H9 (cell line): ENCODE data around the gene SHB. TPM values are rescaled to one million over a fixed set of nuclear protein-coding genes. Genes with fewer than 3 reads are reported as not detected.

Experiments used
- DNase-seq: peaks from one replicate; pipeline ENCODE4 v3.0.0-alpha.2; 2017
- H2AFZ ChIP-seq: one replicate; pipeline ENCODE4 v1.6.1; 2013; ENCODE audit warnings: mild to moderate bottlenecking, low read length, control low read depth, moderate library complexity
- H2AK5ac ChIP-seq: 2 replicates; pipeline ENCODE4 v1.6.1; 2013; ENCODE audit warnings: low read length, control low read depth, mixed read lengths; ENCODE audit not compliant: insufficient read length
- H2BK120ac ChIP-seq: one replicate; pipeline ENCODE4 v1.6.1; 2013; ENCODE audit warnings: low read depth, mild to moderate bottlenecking, low read length, control low read depth, inconsistent platforms; ENCODE audit not compliant: poor library complexity, severe bottlenecking
- H2BK12ac ChIP-seq: 2 replicates; pipeline ENCODE4 v1.6.1; 2013; ENCODE audit warnings: low read length, control low read depth, mixed read lengths, low read depth; ENCODE audit not compliant: insufficient read length
- H2BK15ac ChIP-seq: 2 replicates; pipeline ENCODE4 v1.6.1; 2013; ENCODE audit warnings: low read depth, low read length, control low read depth
- H2BK20ac ChIP-seq: one replicate; pipeline ENCODE4 v1.6.1; 2013; ENCODE audit warnings: low read depth, mild to moderate bottlenecking, low read length, control low read depth, inconsistent platforms; ENCODE audit not compliant: poor library complexity, severe bottlenecking
- H2BK5ac ChIP-seq: 2 replicates; pipeline ENCODE4 v1.6.1; 2013; ENCODE audit warnings: low read length, control low read depth, mixed read lengths; ENCODE audit not compliant: insufficient read length
- H3K14ac ChIP-seq: 2 replicates; pipeline ENCODE4 v1.6.1; 2013; ENCODE audit warnings: low read length, control low read depth; ENCODE audit not compliant: insufficient read depth
- H3K18ac ChIP-seq: 2 replicates; pipeline ENCODE4 v1.6.1; 2013; ENCODE audit warnings: low read depth, mild to moderate bottlenecking, mixed read lengths, low read length, control low read depth; ENCODE audit not compliant: insufficient read length
- H3K23ac ChIP-seq: 2 replicates; pipeline ENCODE4 v1.6.1; 2013; ENCODE audit warnings: low read length, control low read depth, mixed read lengths, low read depth; ENCODE audit not compliant: insufficient read length
- H3K23me2 ChIP-seq: 2 replicates; pipeline ENCODE4 v1.6.1; 2013; ENCODE audit warnings: low read depth, mild to moderate bottlenecking, mixed read lengths, low read length, control low read depth; ENCODE audit not compliant: insufficient read length, poor library complexity, severe bottlenecking
- H3K27ac ChIP-seq: 2 replicates; pipeline ENCODE4 v1.5.1; 2013; ENCODE audit warnings: low read length, control low read depth, mixed read lengths, low read depth; ENCODE audit not compliant: insufficient read length
- H3K27me3 ChIP-seq: 2 replicates; pipeline ENCODE4 v1.6.1; 2013; ENCODE audit warnings: low read length, control low read depth, inconsistent platforms; ENCODE audit not compliant: insufficient read depth
- H3K4ac ChIP-seq: 2 replicates; pipeline ENCODE4 v1.6.1; 2013; ENCODE audit warnings: low read depth, mild to moderate bottlenecking, control low read depth, inconsistent platforms, low read length, moderate library complexity
- H3K4me1 ChIP-seq: 2 replicates; pipeline ENCODE4 v1.6.1; 2013; ENCODE audit warnings: low read length, control low read depth, inconsistent platforms; ENCODE audit not compliant: insufficient read depth
- H3K4me2 ChIP-seq: 2 replicates; pipeline ENCODE4 v1.6.1; 2013; ENCODE audit warnings: low read length, control low read depth, mixed read lengths; ENCODE audit not compliant: insufficient read length, insufficient read depth
- H3K56ac ChIP-seq: 2 replicates; pipeline ENCODE4 v1.6.1; 2013; ENCODE audit warnings: low read depth, mild to moderate bottlenecking, mixed read lengths, low read length, control low read depth; ENCODE audit not compliant: insufficient read length
- H3K79me1 ChIP-seq: 2 replicates; pipeline ENCODE4 v1.6.1; 2013; ENCODE audit warnings: low read depth, mild to moderate bottlenecking, moderate library complexity, low read length, control low read depth, inconsistent platforms; ENCODE audit not compliant: insufficient read depth, poor library complexity, severe bottlenecking
- H3K79me2 ChIP-seq: 2 replicates; pipeline ENCODE4 v1.6.1; 2013; ENCODE audit warnings: low read length, control low read depth, inconsistent platforms; ENCODE audit not compliant: insufficient read depth
- H3K9ac ChIP-seq: 2 replicates; pipeline ENCODE4 v1.6.1; 2013; ENCODE audit warnings: low read length, control low read depth, mixed read lengths; ENCODE audit not compliant: insufficient read length; ENCODE audit errors: extremely low read depth
- H3K9me3 ChIP-seq: one replicate; pipeline ENCODE4 v1.6.1; 2013; ENCODE audit warnings: low read depth, low read length, inconsistent platforms; ENCODE audit not compliant: control insufficient read depth
- H3T11ph ChIP-seq: one replicate; pipeline ENCODE4 v1.6.1; 2013; ENCODE audit warnings: mild to moderate bottlenecking, low read length, control low read depth, inconsistent platforms
- H4K20me1 ChIP-seq: one replicate; pipeline ENCODE4 v1.6.1; 2013; ENCODE audit not compliant: control insufficient read depth, insufficient read length, insufficient read depth
- H4K5ac ChIP-seq: 2 replicates; pipeline ENCODE4 v1.6.1; 2013; ENCODE audit warnings: low read depth, mild to moderate bottlenecking, mixed read lengths, low read length, control low read depth; ENCODE audit not compliant: insufficient read length
- H4K8ac ChIP-seq: replicated peaks from 2 replicates; pipeline ENCODE4 v1.6.1; 2013; ENCODE audit warnings: low read length, control low read depth, mixed read lengths, low read depth; ENCODE audit not compliant: insufficient read length
- H4K91ac ChIP-seq: 2 replicates; pipeline ENCODE4 v1.6.1; 2013; ENCODE audit warnings: low read depth, mild to moderate bottlenecking, moderate library complexity, mixed read lengths, low read length, control low read depth; ENCODE audit not compliant: insufficient read length
- H3K27ac Mint-ChIP-seq, 3 experiments: 2 replicates in 2 of 3; 3 replicates in 1 of 3; pipeline ENCODE4 v1.8.0; 2020 to 2021; ENCODE audit warnings: mixed read lengths in 3 of 3, mild to moderate bottlenecking in 1 of 3, moderate library complexity in 1 of 3
- H3K27me3 Mint-ChIP-seq: 2 replicates; pipeline ENCODE4 v1.8.0; 2021; ENCODE audit warnings: low read depth, mild to moderate bottlenecking, moderate library complexity, mixed read lengths
- H3K36me3 Mint-ChIP-seq, 3 experiments: 2 replicates in 2 of 3; 3 replicates in 1 of 3; pipeline ENCODE4 v1.8.0; 2020 to 2021; ENCODE audit warnings: low read depth in 3 of 3, mixed read lengths in 3 of 3; ENCODE audit not compliant: insufficient read depth in 1 of 3
- H3K4me1 Mint-ChIP-seq, 2 experiments: 2 replicates each; pipeline ENCODE4 v1.8.0; 2020; ENCODE audit warnings: mixed read lengths in 2 of 2
- H3K4me3 Mint-ChIP-seq, 2 experiments: 2 replicates in 1 of 2; 3 replicates in 1 of 2; pipeline ENCODE4 v1.8.0; 2020 to 2021; ENCODE audit warnings: mild to moderate bottlenecking in 2 of 2, mixed read lengths in 2 of 2, moderate library complexity in 1 of 2
- H3K9me3 Mint-ChIP-seq, 2 experiments: 2 replicates in 1 of 2; 3 replicates in 1 of 2; pipeline ENCODE4 v1.8.0; 2020; ENCODE audit warnings: mild to moderate bottlenecking in 2 of 2, mixed read lengths in 2 of 2, moderate library complexity in 1 of 2
- CTCF ChIP-seq: fragments of 200-600 bp; sonication (generic); conservative IDR thresholded peaks from 3 replicates; pipeline ENCODE4 v1.8.0; 2021; ENCODE audit warnings: antibody characterized with exemption, mild to moderate bottlenecking
- WGBS: extraction: QIAGEN DNeasy Blood & Tissue Kit; methylation state at CpG from one replicate; pipeline ENCODE4 v1.1.7; 2013; ENCODE audit warnings: missing lambda C conversion rate, low lambda C conversion rate, mixed read lengths; ENCODE audit not compliant: insufficient read length; ENCODE audit errors: extremely low coverage; 5-methylcytosine and 5-hydroxymethylcytosine counted together
- total RNA-seq: library from RNA; stranded (reverse); gene quantifications from 2 replicates; pipeline ENCODE4 v1.2.1, GENCODE V29; 2021

The SHB gene
- total RNA-seq, 1 experiment from 2014 or later = 14.6 TPM

GRCh38 chr9:37876376-37876775 lies 192.7 kb downstream of the SHB start:
- no peaks in the 10 kb centered on the region for H3K27me3 ChIP-seq
- H4K5ac ChIP-seq = no peak overlapping the region
- no CpG with 5 or more reads among the region's 1 CpG for WGBS
- TF ChIP-seq CTCF = no peak
- no peak overlapping the region for H2BK120ac ChIP-seq
- no peak overlapping the region for H3K4me3 Mint-ChIP-seq
- H3K56ac ChIP-seq = no peak overlapping the region
- no peaks in the 10 kb centered on the region for H3K79me1 ChIP-seq
- H2AK5ac ChIP-seq = no peak overlapping the region
- no peak overlapping the region for H2BK15ac ChIP-seq
- no peak overlapping the region for H4K91ac ChIP-seq
- no peaks in the 10 kb centered on the region for H3K4me1 Mint-ChIP-seq
- no peaks in the 10 kb centered on the region for H3K79me2 ChIP-seq
- no peak overlapping the region for H3K27ac ChIP-seq
- H3K14ac ChIP-seq = no peak overlapping the region
- no peak overlapping the region for H3K9ac ChIP-seq
- no peak overlapping the region for H3K27ac Mint-ChIP-seq
- H3K23ac ChIP-seq = no peak overlapping the region
- H3K23me2 ChIP-seq = no peaks in the 10 kb centered on the region
- no peaks in the 10 kb centered on the region for H4K20me1 ChIP-seq
- H3K27me3 Mint-ChIP-seq = no peaks in the 10 kb centered on the region
- peaks cover 5 to 19% (median 18%) of the 10 kb centered on the region in 3 experiments for H3K36me3 Mint-ChIP-seq
- no peak overlapping the region for H3K18ac ChIP-seq
- H3K4me1 ChIP-seq = no peaks in the 10 kb centered on the region
- H3K4ac ChIP-seq = no peak overlapping the region
- DNase-seq = no peak
- H4K8ac ChIP-seq = no peak overlapping the region
- no peak overlapping the region for H2BK20ac ChIP-seq
- peaks cover 11% of the 10 kb centered on the region for H3K9me3 ChIP-seq
- no peak overlapping the region for H3K4me2 ChIP-seq
- no peak overlapping the region for H2AFZ ChIP-seq
- no peak overlapping the region for H2BK12ac ChIP-seq
- H2BK5ac ChIP-seq = no peak overlapping the region
- peaks cover 14 to 17% of the 10 kb centered on the region in 2 experiments; a peak in 4 of 5 replicates for H3K9me3 Mint-ChIP-seq
- H3T11ph ChIP-seq = no peak overlapping the region
